ENCODE results near the gene SEL1L2.
A peak's percentile ranks its signal among the peaks of the same experiment; 100 is the strongest.

Gene SEL1L2

GRCh38 chr20:13960525-13960924, 29.9 kb downstream of the SEL1L2 start:
- no peaks in the 10 kb centered on the region for H3K9me3 ChIP-seq (ENCODE audit: control insufficient read depth, insufficient read depth, low read length)
- no peaks in the 10 kb centered on the region for H3F3A ChIP-seq (ENCODE audit: control insufficient read depth, insufficient read depth)
- H3K27ac ChIP-seq (ENCODE audit: low read depth, low read length), result no peak overlapping the region
- TF ChIP-seq, protein P1, sequence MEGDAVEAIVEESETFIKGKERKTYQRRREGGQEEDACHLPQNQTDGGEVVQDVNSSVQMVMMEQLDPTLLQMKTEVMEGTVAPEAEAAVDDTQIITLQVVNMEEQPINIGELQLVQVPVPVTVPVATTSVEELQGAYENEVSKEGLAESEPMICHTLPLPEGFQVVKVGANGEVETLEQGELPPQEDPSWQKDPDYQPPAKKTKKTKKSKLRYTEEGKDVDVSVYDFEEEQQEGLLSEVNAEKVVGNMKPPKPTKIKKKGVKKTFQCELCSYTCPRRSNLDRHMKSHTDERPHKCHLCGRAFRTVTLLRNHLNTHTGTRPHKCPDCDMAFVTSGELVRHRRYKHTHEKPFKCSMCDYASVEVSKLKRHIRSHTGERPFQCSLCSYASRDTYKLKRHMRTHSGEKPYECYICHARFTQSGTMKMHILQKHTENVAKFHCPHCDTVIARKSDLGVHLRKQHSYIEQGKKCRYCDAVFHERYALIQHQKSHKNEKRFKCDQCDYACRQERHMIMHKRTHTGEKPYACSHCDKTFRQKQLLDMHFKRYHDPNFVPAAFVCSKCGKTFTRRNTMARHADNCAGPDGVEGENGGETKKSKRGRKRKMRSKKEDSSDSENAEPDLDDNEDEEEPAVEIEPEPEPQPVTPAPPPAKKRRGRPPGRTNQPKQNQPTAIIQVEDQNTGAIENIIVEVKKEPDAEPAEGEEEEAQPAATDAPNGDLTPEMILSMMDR (IDR thresholded peaks at IDR 0.05; ENCODE audit: low read depth, low read length, poor library complexity, severe bottlenecking), result no peak
- no peak for TF ChIP-seq EZH2phosphoT487 (IDR thresholded peaks at IDR 0.05; ENCODE audit: borderline replicate concordance, low read length)
- H3K9me2 ChIP-seq (replicated peaks; ENCODE audit: control insufficient read depth, low read length), result no peaks in the 10 kb centered on the region
- H3K4me2 ChIP-seq (ENCODE audit: low read length), result no peak overlapping the region
- H3K36me3 ChIP-seq (ENCODE audit: control insufficient read depth, low read length), result no peaks in the 10 kb centered on the region
- H3K79me2 ChIP-seq (ENCODE audit: control insufficient read depth, low read length), result no peaks in the 10 kb centered on the region
- H3K4me1 ChIP-seq (ENCODE audit: control insufficient read depth, low read length), result no peaks in the 10 kb centered on the region
- no peak overlapping the region for H3K4me3 ChIP-seq (ENCODE audit: low read length)
- no peaks in the 10 kb centered on the region for H4K20me1 ChIP-seq (ENCODE audit: control insufficient read depth, insufficient read depth, low read depth, low read length)
- H3K27me3 ChIP-seq (ENCODE audit: control insufficient read depth, low read length), result no peaks in the 10 kb centered on the region

- Histone ChIP-seq H3K4me2 (ENCODE audit: low read length) (no peak overlapping the region), H3K4me1 (ENCODE audit: control insufficient read depth, low read length) (no peaks in the 10 kb centered on the region), H3K79me2 (ENCODE audit: control insufficient read depth, low read length) (no peaks in the 10 kb centered on the region), H3K9me3 (ENCODE audit: control insufficient read depth, insufficient read depth, low read length) (no peaks in the 10 kb centered on the region), H3K9me2 (replicated peaks; ENCODE audit: control insufficient read depth, low read length) (no peaks in the 10 kb centered on the region), H3F3A (ENCODE audit: control insufficient read depth, insufficient read depth) (no peaks in the 10 kb centered on the region), H3K4me3 (ENCODE audit: low read length) (no peak overlapping the region), H3K27ac (ENCODE audit: low read depth, low read length) (no peak overlapping the region), H3K27me3 (ENCODE audit: control insufficient read depth, low read length) (no peaks in the 10 kb centered on the region), H4K20me1 (ENCODE audit: control insufficient read depth, insufficient read depth, low read depth, low read length) (no peaks in the 10 kb centered on the region), H3K36me3 (ENCODE audit: control insufficient read depth, low read length) (no peaks in the 10 kb centered on the region)
- TF ChIP-seq, protein P1 (IDR thresholded peaks at IDR 0.05; ENCODE audit: low read depth, low read length, poor library complexity, severe bottlenecking), result no peak
- TF ChIP-seq EZH2phosphoT487 (IDR thresholded peaks at IDR 0.05; ENCODE audit: borderline replicate concordance, low read length), result no peak
Measured at GRCh38 chr20:13960119-13960518, 30.3 kb downstream of the SEL1L2 start.

- Histone ChIP-seq H3K27me3 (ENCODE audit: control insufficient read depth, low read length) (no peaks in the 10 kb centered on the region), H3K36me3 (ENCODE audit: control insufficient read depth, low read length) (no peaks in the 10 kb centered on the region), H3K27ac (ENCODE audit: low read depth, low read length) (no peak overlapping the region), H3K9me2 (replicated peaks; ENCODE audit: control insufficient read depth, low read length) (no peaks in the 10 kb centered on the region), H4K20me1 (ENCODE audit: control insufficient read depth, insufficient read depth, low read depth, low read length) (no peaks in the 10 kb centered on the region), H3K9me3 (ENCODE audit: control insufficient read depth, insufficient read depth, low read length) (no peaks in the 10 kb centered on the region), H3K4me1 (ENCODE audit: control insufficient read depth, low read length) (no peaks in the 10 kb centered on the region), H3K4me3 (ENCODE audit: low read length) (no peak overlapping the region), H3F3A (ENCODE audit: control insufficient read depth, insufficient read depth) (no peaks in the 10 kb centered on the region), H3K79me2 (ENCODE audit: control insufficient read depth, low read length) (no peaks in the 10 kb centered on the region), H3K4me2 (ENCODE audit: low read length) (no peak overlapping the region)
- TF ChIP-seq, protein P1 (IDR thresholded peaks at IDR 0.05; ENCODE audit: low read depth, low read length, poor library complexity, severe bottlenecking), result peak; percentile 39
- no peak for TF ChIP-seq EZH2phosphoT487 (IDR thresholded peaks at IDR 0.05; ENCODE audit: borderline replicate concordance, low read length)
Measured at GRCh38 chr20:13953227-13953626, 37.2 kb downstream of the SEL1L2 start.

- Histone ChIP-seq H3K4me1 (ENCODE audit: control insufficient read depth, low read length) (no peaks in the 10 kb centered on the region), H3K36me3 (ENCODE audit: control insufficient read depth, low read length) (no peaks in the 10 kb centered on the region), H3K27ac (ENCODE audit: low read depth, low read length) (no peak overlapping the region), H3K9me3 (ENCODE audit: control insufficient read depth, insufficient read depth, low read length) (no peaks in the 10 kb centered on the region), H3K79me2 (ENCODE audit: control insufficient read depth, low read length) (no peaks in the 10 kb centered on the region), H3K4me2 (ENCODE audit: low read length) (no peak overlapping the region), H3F3A (ENCODE audit: control insufficient read depth, insufficient read depth) (no peaks in the 10 kb centered on the region), H4K20me1 (ENCODE audit: control insufficient read depth, insufficient read depth, low read depth, low read length) (no peaks in the 10 kb centered on the region), H3K4me3 (ENCODE audit: low read length) (no peak overlapping the region), H3K27me3 (ENCODE audit: control insufficient read depth, low read length) (no peaks in the 10 kb centered on the region), H3K9me2 (replicated peaks; ENCODE audit: control insufficient read depth, low read length) (no peaks in the 10 kb centered on the region)
- no peak for TF ChIP-seq EZH2phosphoT487 (IDR thresholded peaks at IDR 0.05; ENCODE audit: borderline replicate concordance, low read length)
- TF ChIP-seq, protein P1 (IDR thresholded peaks at IDR 0.05; ENCODE audit: low read depth, low read length, poor library complexity, severe bottlenecking), result no peak
Measured at GRCh38 chr20:13947719-13948118, 42.7 kb downstream of the SEL1L2 start.
